Adrenal gland (tissue), 12 donors: ENCODE data around the gene FGF9. TPM values are rescaled to one million over a fixed set of nuclear protein-coding genes. Genes with fewer than 3 reads are reported as not detected.

Experiments
- DNase-seq, 7 donors: peaks; one replicate each; pipeline ENCODE4 v3.0.0-alpha.2; 2019 to 2020
- H3K27ac ChIP-seq, 5 donors: fragments of 200-600 bp; sonication (generic) in 4 of 5; 1 replicate in 3 of 5; 2 replicates in 2 of 5; pipeline versions ENCODE4 v1.5.1 to v1.8.0; 2016 to 2020; ENCODE audit warnings: mild to moderate bottlenecking in 1 of 5
- H3K27me3 ChIP-seq: fragments of 200-600 bp; 2 replicates; pipeline ENCODE4 v1.8.0; 2021
- H3K36me3 ChIP-seq, 2 donors: fragments of 200-600 bp; replicated peaks in 1 of 2; 1 replicate in 1 of 2; 2 replicates in 1 of 2; pipeline versions ENCODE4 v1.5.1 to v1.8.0; 2018 to 2022
- H3K4me1 ChIP-seq, 2 donors: fragments of 200-600 bp; replicated peaks in 1 of 2; 1 replicate in 1 of 2; 2 replicates in 1 of 2; pipeline versions ENCODE4 v1.5.1 to v1.8.0; 2018 to 2021
- H3K4me3 ChIP-seq, 4 donors: fragments of 200-600 bp; sonication (generic) in 3 of 4; one replicate each; pipeline ENCODE4 v1.5.1; 2016 to 2018
- H3K9me3 ChIP-seq, 3 donors: fragments of 200-600 bp; sonication (generic) in 1 of 3; replicated peaks in 1 of 3; 1 replicate in 2 of 3; 2 replicates in 1 of 3; pipeline versions ENCODE4 v1.5.1 to v1.8.0; 2016 to 2021
- POLR2A ChIP-seq, 2 donors: fragments of 450-650 bp; IDR thresholded peaks; one replicate each; pipeline ENCODE4 v1.6.1; 2017; ENCODE audit warnings: antibody characterized with exemption in 2 of 2, mild to moderate bottlenecking in 2 of 2, moderate library complexity in 1 of 2
- WGBS, 4 donors: extraction: QIAGEN DNeasy Blood & Tissue Kit in 2 of 4; methylation state at CpG; one replicate each; pipeline versions ENCODE4 v1.1.5 to v1.1.7; 2013 to 2017; 5-methylcytosine and 5-hydroxymethylcytosine counted together
- intact Hi-C, 2 donors: fragments of 100-400 bp; cut with DNase I; formaldehyde crosslinking; loops; one replicate each; pipeline versions ENCODE4 v1.14.1 to v1.15.0; 2022 to 2023
- polyA plus RNA-seq, 3 donors: library from polyadenylated mRNA; stranded (reverse); fragments of 200-250 nt in 2 of 3; fragments of 350-450 nt in 1 of 3; fragmentation: Illumina TruSeq in 1 of 3; extraction: RNeasy Lipid Tissue Mini Kit (QIAGEN cat#74804) in 1 of 3; gene quantifications; one replicate each; pipeline ENCODE4 v1.2.3, GENCODE V29; 2013 to 2014
- total RNA-seq, 9 donors: library from RNA; depleted of rRNA in 4 of 9; stranded (reverse); fragments of >200 nt in 4 of 9; fragments of 120-200 nt in 1 of 9; fragmentation: NEBNext Ultra II Directional in 1 of 9; extraction: Animal tissue kit (Norgen Biotek cat#: 25700) in 1 of 9; gene quantifications; one replicate each; pipeline versions ENCODE4 v1.1.0 to v1.2.4, GENCODE V29; 2013 to 2023
- TF ChIP-seq, protein P1 (sequence below), 6 experiments: fragments of 450-650 bp in 4 of 6; fragments of 200-600 bp in 2 of 6; sonication (generic) in 1 of 6; IDR thresholded peaks; 1 replicate in 5 of 6; 2 replicates in 1 of 6; pipeline versions ENCODE4 v1.5.1 to v1.8.0; 2016 to 2021; ENCODE audit warnings: antibody characterized with exemption in 6 of 6, mild to moderate bottlenecking in 2 of 6, moderate library complexity in 1 of 6
- donor health status: healthy with polysubstance abuse.
- donor health status: Bipolar disorder and iron deficiency.
- donor health status: DM: yes; HTN: yes; CAD: no.
- donor health status: DM: no; HTN: no; CAD: no.
- donor health status: DM: no; HTN: no; CAD: no.
- donor health status: DM: yes; HTN: yes; CAD: no.

Gene FGF9
- total and polyA plus RNA-seq, 12 donors = 1.4 to 20.3 (median 4.2) TPM

DNA sequence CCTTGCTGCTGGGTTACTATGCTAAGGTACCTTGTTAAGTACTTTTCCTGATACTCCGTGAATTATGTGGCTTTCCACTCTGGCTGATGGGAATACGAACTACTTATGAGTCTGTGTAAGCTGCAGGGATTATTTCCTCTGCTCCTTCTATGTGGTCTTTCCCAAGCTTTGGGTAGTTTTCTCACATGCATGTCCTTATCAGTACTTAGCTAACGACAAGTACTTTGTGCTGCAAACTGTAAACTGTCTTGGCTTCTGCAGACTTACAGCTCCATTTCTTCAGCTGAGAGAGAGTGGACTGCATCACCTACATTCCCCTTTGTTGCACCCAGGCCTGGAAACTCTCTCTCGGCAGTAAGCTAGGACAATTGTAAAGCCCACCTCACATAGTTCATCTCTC, 76.6 kb downstream of the FGF9 start:
- H3K27me3 ChIP-seq = no peaks in the 10 kb centered on the region

DNA sequence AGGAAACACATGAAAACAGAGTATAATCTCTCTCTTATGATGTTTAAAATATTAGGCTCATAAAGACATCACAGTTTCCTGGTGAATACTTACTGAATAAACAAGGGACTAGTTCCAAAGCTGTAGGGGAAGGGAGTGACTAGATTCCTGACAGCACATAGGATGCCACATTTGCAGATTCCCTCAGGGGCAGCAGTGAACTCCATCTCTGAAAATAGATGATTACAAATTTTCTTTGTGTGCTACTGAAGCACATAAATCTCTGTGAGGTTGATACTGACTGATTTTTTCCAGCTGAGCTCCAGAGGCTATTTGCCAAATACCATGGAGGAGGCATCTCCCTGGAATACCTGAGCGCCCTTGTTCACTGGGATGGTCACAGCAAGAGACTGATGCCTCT, 77.3 kb downstream of the FGF9 start:
- no peaks in the 10 kb centered on the region for H3K36me3 ChIP-seq
- intact Hi-C loops = no loop called here
- no peak for DNase-seq
- TF ChIP-seq, protein P1, sequence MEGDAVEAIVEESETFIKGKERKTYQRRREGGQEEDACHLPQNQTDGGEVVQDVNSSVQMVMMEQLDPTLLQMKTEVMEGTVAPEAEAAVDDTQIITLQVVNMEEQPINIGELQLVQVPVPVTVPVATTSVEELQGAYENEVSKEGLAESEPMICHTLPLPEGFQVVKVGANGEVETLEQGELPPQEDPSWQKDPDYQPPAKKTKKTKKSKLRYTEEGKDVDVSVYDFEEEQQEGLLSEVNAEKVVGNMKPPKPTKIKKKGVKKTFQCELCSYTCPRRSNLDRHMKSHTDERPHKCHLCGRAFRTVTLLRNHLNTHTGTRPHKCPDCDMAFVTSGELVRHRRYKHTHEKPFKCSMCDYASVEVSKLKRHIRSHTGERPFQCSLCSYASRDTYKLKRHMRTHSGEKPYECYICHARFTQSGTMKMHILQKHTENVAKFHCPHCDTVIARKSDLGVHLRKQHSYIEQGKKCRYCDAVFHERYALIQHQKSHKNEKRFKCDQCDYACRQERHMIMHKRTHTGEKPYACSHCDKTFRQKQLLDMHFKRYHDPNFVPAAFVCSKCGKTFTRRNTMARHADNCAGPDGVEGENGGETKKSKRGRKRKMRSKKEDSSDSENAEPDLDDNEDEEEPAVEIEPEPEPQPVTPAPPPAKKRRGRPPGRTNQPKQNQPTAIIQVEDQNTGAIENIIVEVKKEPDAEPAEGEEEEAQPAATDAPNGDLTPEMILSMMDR (IDR thresholded peaks at IDR 0.05) = no peak
- no peak for TF ChIP-seq POLR2A (IDR thresholded peaks at IDR 0.05)
- no peak overlapping the region for H3K4me3 ChIP-seq
- 75 to 95% (median 89%) methylated on average over 1 of the region's 1 CpG for WGBS, 4 donors
- no peak overlapping the region for H3K27ac ChIP-seq
- H3K9me3 ChIP-seq = no peaks in the 10 kb centered on the region
- H3K27me3 ChIP-seq = no peaks in the 10 kb centered on the region
- H3K4me1 ChIP-seq = no peaks in the 10 kb centered on the region

More for the DNA sequence above, 76.6 kb downstream of the FGF9 start:
- WGBS, 4 donors = 64 to 77% (median 72%) methylated on average over 4 of the region's 4 CpGs
- no peak overlapping the region for H3K27ac ChIP-seq
- no peaks in the 10 kb centered on the region for H3K9me3 ChIP-seq
- no peaks in the 10 kb centered on the region for H3K36me3 ChIP-seq
- DNase-seq = no peak
- TF ChIP-seq POLR2A (IDR thresholded peaks at IDR 0.05) = no peak
- TF ChIP-seq, protein P1 (IDR thresholded peaks at IDR 0.05) = no peak
- no peak overlapping the region for H3K4me3 ChIP-seq
- H3K4me1 ChIP-seq = no peaks in the 10 kb centered on the region
- intact Hi-C loops = no loop called here

DNA sequence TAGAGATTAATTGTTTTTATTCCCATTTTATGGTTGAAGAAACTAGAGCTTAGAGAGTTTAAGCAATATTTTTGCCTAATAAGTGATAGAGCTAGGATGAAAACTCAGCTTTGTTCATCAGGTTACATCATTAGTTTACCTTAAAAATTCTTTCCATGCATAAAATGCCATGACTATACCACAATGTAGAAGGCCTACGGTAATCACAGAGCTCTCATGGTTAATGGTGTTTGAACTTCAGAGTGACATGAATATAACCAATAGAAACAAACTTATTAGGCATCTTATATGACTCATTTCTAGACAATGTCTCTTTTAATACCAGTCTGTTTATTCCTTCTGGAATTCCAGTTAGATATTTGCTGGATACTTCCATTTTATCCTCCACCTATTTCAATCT, 78.5 kb downstream of the FGF9 start:
- no peak overlapping the region for H3K27ac ChIP-seq
- H3K4me1 ChIP-seq = no peaks in the 10 kb centered on the region
- no peaks in the 10 kb centered on the region for H3K36me3 ChIP-seq
- no peaks in the 10 kb centered on the region for H3K27me3 ChIP-seq
- TF ChIP-seq, protein P1 (IDR thresholded peaks at IDR 0.05) = no peak
- TF ChIP-seq POLR2A (IDR thresholded peaks at IDR 0.05) = no peak
- no peaks in the 10 kb centered on the region for H3K9me3 ChIP-seq
- H3K4me3 ChIP-seq = no peak overlapping the region
- WGBS, 4 donors = 71 to 95% (median 92%) methylated on average over 1 of the region's 1 CpG
- no peak for DNase-seq
- intact Hi-C loops = no loop called here

DNA sequence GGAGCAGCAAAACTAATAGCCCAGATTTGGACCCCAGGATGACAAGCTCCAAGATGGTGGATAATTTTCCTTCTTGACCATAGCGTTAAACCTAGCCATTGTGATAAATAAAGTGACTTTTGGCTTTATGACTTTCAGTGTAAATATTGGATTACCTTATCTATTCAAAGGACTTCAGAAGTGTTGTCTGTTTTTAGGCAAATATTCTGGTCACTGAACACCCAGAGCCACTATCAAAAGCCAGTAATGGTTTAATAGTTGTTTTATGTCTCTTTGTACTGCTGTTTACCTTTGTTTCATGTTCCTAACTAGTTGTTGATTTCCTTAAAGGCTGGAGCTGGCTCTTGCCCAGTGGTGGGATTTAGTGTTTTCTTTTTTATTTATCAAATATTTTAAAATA, 81.6 kb downstream of the FGF9 start:
- WGBS, 4 donors = 82 to 100% (median 90%) methylated on average over 1 of the region's 1 CpG
- no peaks in the 10 kb centered on the region for H3K9me3 ChIP-seq
- no peak overlapping the region for H3K27ac ChIP-seq
- H3K4me1 ChIP-seq = no peaks in the 10 kb centered on the region
- TF ChIP-seq, protein P1 (IDR thresholded peaks at IDR 0.05) = no peak
- TF ChIP-seq POLR2A (IDR thresholded peaks at IDR 0.05) = no peak
- no peak overlapping the region for H3K4me3 ChIP-seq
- no peaks in the 10 kb centered on the region for H3K36me3 ChIP-seq
- no peaks in the 10 kb centered on the region for H3K27me3 ChIP-seq
- intact Hi-C loops = no loop called here
- no peak for DNase-seq
